GM23338 (cell line): Measurements from ENCODE around the gene ADAMTSL4.

ENCODE experiments used
- CREB1 ChIP-seq: fragments of 250-450 bp; sonication (Bioruptor Pico); IDR thresholded peaks from 2 replicates; pipeline ENCODE4 v1.5.0; 2020; ENCODE audit warnings: low read depth, mild to moderate bottlenecking, moderate library complexity
- EZH2 ChIP-seq: fragments of 200-600 bp; sonication (generic); IDR thresholded peaks from one replicate; pipeline ENCODE4 v1.8.0; 2017; ENCODE audit warnings: antibody characterized with exemption, mild to moderate bottlenecking, low read depth; ENCODE audit not compliant: unreplicated experiment
- EZH2phosphoT487 ChIP-seq: fragments of 200-600 bp; sonication (generic); IDR thresholded peaks from one replicate; pipeline ENCODE4 v1.8.1; 2018; ENCODE audit warnings: antibody characterized with exemption; ENCODE audit not compliant: unreplicated experiment
- JUNB ChIP-seq: IDR thresholded peaks from one replicate; pipeline ENCODE4 v1.6.1; 2016; ENCODE audit warnings: antibody characterized with exemption; ENCODE audit not compliant: unreplicated experiment
- NANOG ChIP-seq: IDR thresholded peaks from 2 replicates; pipeline ENCODE4 v1.6.1; 2016; ENCODE audit warnings: antibody characterized with exemption, borderline replicate concordance
- POLR2AphosphoS5 ChIP-seq: IDR thresholded peaks from 2 replicates; pipeline ENCODE4 v1.6.1; 2016; ENCODE audit warnings: antibody characterized with exemption, low read depth
- STAT1 ChIP-seq: IDR thresholded peaks from one replicate; pipeline ENCODE4 v1.6.1; 2016; ENCODE audit warnings: antibody characterized with exemption; ENCODE audit not compliant: unreplicated experiment
- ZNF331 ChIP-seq: fragments of 250-450 bp; sonication (Bioruptor Pico); IDR thresholded peaks from 2 replicates; pipeline ENCODE4 v1.5.0; 2020; ENCODE audit warnings: low read depth, mild to moderate bottlenecking, moderate library complexity
- TF ChIP-seq, protein P1 (sequence below), 2 experiments: fragments of 200-600 bp in 1 of 2; sonication (generic) in 1 of 2; conservative IDR thresholded peaks; 2 replicates each; pipeline versions ENCODE4 v1.5.1 to v1.6.1; 2016 to 2017; ENCODE audit warnings: antibody characterized with exemption in 2 of 2, low read depth in 2 of 2, mild to moderate bottlenecking in 2 of 2, moderate library complexity in 1 of 2
- TF ChIP-seq, protein P2 (sequence below): IDR thresholded peaks from one replicate; pipeline ENCODE4 v1.6.1; 2018; ENCODE audit warnings: antibody characterized with exemption; ENCODE audit not compliant: unreplicated experiment
- TF ChIP-seq, protein P3 (sequence below): IDR thresholded peaks from 2 replicates; pipeline ENCODE4 v1.6.1; 2016; ENCODE audit warnings: antibody characterized with exemption

DNA sequence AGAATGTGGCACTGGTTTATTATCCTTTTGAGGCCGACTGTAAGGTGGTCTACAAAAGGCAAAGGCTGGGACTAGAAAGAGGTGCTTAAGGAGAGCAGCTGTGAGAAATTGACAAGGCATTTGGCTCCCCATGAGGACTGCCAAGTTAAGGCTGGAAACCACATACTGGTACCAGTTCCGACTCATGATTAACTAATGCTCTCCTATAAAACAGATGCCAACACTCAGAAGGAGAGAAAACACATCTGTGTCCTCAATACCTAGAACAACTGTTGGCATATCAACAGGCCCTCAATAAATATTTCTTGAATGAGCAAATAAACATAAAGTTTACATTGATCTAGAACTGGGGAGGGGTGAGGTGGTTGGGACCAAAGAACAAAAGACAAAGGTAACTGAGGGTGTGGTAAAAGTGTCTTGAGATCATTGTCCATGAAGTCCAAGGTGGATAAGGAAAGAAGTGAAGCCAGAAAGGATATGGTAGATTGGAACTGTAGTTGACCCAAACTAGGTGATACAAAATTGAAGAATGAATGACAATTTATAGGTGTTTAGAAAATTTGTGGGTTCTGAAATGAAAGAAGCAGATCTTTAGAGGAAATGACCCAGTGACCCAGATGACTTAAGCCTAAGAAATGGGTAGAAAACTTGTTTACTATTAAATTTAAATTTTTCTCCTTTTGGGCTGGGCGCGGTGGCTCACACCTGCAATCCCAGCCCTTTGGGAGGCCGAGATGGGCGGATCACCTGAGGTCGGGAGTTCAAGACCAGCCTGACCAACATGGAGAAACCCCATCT, 47.1 kb downstream of the ADAMTSL4 start:
- TF ChIP-seq EZH2phosphoT487 = no peak
- no peak for TF ChIP-seq POLR2AphosphoS5
- no peak for TF ChIP-seq EZH2
- TF ChIP-seq, protein P1, sequence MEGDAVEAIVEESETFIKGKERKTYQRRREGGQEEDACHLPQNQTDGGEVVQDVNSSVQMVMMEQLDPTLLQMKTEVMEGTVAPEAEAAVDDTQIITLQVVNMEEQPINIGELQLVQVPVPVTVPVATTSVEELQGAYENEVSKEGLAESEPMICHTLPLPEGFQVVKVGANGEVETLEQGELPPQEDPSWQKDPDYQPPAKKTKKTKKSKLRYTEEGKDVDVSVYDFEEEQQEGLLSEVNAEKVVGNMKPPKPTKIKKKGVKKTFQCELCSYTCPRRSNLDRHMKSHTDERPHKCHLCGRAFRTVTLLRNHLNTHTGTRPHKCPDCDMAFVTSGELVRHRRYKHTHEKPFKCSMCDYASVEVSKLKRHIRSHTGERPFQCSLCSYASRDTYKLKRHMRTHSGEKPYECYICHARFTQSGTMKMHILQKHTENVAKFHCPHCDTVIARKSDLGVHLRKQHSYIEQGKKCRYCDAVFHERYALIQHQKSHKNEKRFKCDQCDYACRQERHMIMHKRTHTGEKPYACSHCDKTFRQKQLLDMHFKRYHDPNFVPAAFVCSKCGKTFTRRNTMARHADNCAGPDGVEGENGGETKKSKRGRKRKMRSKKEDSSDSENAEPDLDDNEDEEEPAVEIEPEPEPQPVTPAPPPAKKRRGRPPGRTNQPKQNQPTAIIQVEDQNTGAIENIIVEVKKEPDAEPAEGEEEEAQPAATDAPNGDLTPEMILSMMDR (conservative IDR thresholded peaks at IDR 0.05; ENCODE audit: low read depth in 2 of 2) = no peak
- TF ChIP-seq, protein P2, sequence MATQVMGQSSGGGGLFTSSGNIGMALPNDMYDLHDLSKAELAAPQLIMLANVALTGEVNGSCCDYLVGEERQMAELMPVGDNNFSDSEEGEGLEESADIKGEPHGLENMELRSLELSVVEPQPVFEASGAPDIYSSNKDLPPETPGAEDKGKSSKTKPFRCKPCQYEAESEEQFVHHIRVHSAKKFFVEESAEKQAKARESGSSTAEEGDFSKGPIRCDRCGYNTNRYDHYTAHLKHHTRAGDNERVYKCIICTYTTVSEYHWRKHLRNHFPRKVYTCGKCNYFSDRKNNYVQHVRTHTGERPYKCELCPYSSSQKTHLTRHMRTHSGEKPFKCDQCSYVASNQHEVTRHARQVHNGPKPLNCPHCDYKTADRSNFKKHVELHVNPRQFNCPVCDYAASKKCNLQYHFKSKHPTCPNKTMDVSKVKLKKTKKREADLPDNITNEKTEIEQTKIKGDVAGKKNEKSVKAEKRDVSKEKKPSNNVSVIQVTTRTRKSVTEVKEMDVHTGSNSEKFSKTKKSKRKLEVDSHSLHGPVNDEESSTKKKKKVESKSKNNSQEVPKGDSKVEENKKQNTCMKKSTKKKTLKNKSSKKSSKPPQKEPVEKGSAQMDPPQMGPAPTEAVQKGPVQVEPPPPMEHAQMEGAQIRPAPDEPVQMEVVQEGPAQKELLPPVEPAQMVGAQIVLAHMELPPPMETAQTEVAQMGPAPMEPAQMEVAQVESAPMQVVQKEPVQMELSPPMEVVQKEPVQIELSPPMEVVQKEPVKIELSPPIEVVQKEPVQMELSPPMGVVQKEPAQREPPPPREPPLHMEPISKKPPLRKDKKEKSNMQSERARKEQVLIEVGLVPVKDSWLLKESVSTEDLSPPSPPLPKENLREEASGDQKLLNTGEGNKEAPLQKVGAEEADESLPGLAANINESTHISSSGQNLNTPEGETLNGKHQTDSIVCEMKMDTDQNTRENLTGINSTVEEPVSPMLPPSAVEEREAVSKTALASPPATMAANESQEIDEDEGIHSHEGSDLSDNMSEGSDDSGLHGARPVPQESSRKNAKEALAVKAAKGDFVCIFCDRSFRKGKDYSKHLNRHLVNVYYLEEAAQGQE = no peak
- no peak for TF ChIP-seq CREB1 (CRISPR knock-in tag)
- no peak for TF ChIP-seq NANOG
- TF ChIP-seq, protein P3, sequence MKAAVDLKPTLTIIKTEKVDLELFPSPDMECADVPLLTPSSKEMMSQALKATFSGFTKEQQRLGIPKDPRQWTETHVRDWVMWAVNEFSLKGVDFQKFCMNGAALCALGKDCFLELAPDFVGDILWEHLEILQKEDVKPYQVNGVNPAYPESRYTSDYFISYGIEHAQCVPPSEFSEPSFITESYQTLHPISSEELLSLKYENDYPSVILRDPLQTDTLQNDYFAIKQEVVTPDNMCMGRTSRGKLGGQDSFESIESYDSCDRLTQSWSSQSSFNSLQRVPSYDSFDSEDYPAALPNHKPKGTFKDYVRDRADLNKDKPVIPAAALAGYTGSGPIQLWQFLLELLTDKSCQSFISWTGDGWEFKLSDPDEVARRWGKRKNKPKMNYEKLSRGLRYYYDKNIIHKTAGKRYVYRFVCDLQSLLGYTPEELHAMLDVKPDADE = no peak
- TF ChIP-seq JUNB = no peak
- no peak for TF ChIP-seq STAT1
- TF ChIP-seq ZNF331 (CRISPR knock-in tag) = no peak
